ENCODE results near the gene LLGL2. TPM values are rescaled to one million over a fixed set of nuclear protein-coding genes. Genes with fewer than 3 reads are reported as not detected.

Gene LLGL2
- total RNA-seq, 6 experiments from 2014 or later: 0.14 to 0.55 (median 0.46) TPM

GRCh38 chr17:75552425-75553294 lies 27.2 kb downstream of the LLGL2 start:
- peaks cover 19% of the 10 kb centered on the region for H3K4me1 Mint-ChIP-seq (ENCODE audit: low read depth)
- no peak overlapping the region for H3K27ac Mint-ChIP-seq
- no peak for TF ChIP-seq CTCF (IDR thresholded peaks at IDR 0.05)
- DNase-seq: no peak
- no peaks in the 10 kb centered on the region for H3K36me3 Mint-ChIP-seq (ENCODE audit: low read depth)
- no peaks in the 10 kb centered on the region for H3K9me3 Mint-ChIP-seq
- no peak overlapping the region for H3K4me3 Mint-ChIP-seq
- peaks cover 6% of the 10 kb centered on the region for H3K27me3 Mint-ChIP-seq (ENCODE audit: insufficient read depth)

- Mint-ChIP-seq H3K27ac (no peak overlapping the region), H3K4me3 (no peak overlapping the region), H3K9me3 (no peaks in the 10 kb centered on the region), H3K36me3 (ENCODE audit: low read depth) (no peaks in the 10 kb centered on the region), H3K27me3 (ENCODE audit: insufficient read depth) (peaks cover 2% of the 10 kb centered on the region; the same call in 1 of the 2 replicates), H3K4me1 (ENCODE audit: low read depth) (peaks cover 19% of the 10 kb centered on the region)
- TF ChIP-seq CTCF (IDR thresholded peaks at IDR 0.05): no peak
- DNase-seq: no peak
These were observed 28.0 kb downstream of the LLGL2 start for GRCh38 chr17:75553295-75554110.

GRCh38 chr17:75555679-75556153 lies 30.2 kb downstream of the LLGL2 start:
- Mint-ChIP-seq H3K27ac (no peak overlapping the region), H3K4me3 (no peak overlapping the region), H3K27me3 (ENCODE audit: insufficient read depth) (no peaks in the 10 kb centered on the region), H3K36me3 (ENCODE audit: low read depth) (no peaks in the 10 kb centered on the region), H3K9me3 (no peaks in the 10 kb centered on the region), H3K4me1 (ENCODE audit: low read depth) (peaks cover 19% of the 10 kb centered on the region)
- DNase-seq: no peak
- no peak for TF ChIP-seq CTCF (IDR thresholded peaks at IDR 0.05)

- Mint-ChIP-seq H3K4me1 (ENCODE audit: low read depth) (peaks cover 25% of the 10 kb centered on the region), H3K27me3 (ENCODE audit: insufficient read depth) (no peaks in the 10 kb centered on the region), H3K9me3 (no peaks in the 10 kb centered on the region), H3K4me3 (no peak overlapping the region), H3K36me3 (ENCODE audit: low read depth) (no peaks in the 10 kb centered on the region), H3K27ac (no peak overlapping the region)
- no peak for TF ChIP-seq CTCF (IDR thresholded peaks at IDR 0.05)
- DNase-seq: peak; percentile 77
These were observed 31.8 kb downstream of the LLGL2 start for GRCh38 chr17:75557075-75557851.

Data from HFFc6 (cell line).